ENCODE measurements around the gene CH25H.
"Not testable (repeated sequence)": the region's sequence is repeated elsewhere in the genome, so short reads cannot be mapped to it uniquely, and the experiment has no call there.

CH25H gene

DNA sequence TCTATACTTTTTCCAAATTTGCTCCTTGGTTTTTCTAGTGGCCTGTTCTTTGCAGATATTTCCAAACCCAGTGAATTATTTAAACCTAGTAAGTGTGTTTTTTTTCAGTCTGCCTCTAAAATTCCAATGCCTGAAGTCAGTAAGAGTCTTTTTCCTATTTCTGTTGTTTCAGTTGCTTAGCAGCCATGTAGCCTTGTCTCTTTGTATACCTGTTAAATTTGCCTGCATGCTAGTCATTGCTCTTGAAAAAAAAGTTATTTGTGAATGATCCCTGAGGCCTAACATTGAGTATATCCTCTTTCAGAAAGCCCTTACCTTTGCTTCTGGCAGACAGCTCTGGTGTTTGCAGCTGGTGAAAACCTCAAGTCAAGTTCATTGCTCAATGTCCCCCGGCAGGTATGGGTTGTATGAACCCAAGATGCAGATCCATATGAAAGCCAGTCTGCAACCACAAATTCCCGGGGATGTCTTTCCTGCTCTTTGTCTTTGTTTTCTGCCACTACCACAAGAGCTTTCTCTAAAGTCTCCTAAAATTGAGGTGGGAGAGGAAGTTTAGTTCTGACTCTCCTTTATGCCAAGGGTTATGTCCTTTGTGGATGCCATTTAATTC, 35.7 kb downstream of the CH25H start:
- no peak overlapping the region for H3K4me3 ChIP-seq (ENCODE audit: low read depth, low read length)
- H3K27ac ChIP-seq = no peak overlapping the region
- no peaks in the 10 kb centered on the region for H3K9me3 ChIP-seq (ENCODE audit: severe bottlenecking)
- TF ChIP-seq, protein P1, sequence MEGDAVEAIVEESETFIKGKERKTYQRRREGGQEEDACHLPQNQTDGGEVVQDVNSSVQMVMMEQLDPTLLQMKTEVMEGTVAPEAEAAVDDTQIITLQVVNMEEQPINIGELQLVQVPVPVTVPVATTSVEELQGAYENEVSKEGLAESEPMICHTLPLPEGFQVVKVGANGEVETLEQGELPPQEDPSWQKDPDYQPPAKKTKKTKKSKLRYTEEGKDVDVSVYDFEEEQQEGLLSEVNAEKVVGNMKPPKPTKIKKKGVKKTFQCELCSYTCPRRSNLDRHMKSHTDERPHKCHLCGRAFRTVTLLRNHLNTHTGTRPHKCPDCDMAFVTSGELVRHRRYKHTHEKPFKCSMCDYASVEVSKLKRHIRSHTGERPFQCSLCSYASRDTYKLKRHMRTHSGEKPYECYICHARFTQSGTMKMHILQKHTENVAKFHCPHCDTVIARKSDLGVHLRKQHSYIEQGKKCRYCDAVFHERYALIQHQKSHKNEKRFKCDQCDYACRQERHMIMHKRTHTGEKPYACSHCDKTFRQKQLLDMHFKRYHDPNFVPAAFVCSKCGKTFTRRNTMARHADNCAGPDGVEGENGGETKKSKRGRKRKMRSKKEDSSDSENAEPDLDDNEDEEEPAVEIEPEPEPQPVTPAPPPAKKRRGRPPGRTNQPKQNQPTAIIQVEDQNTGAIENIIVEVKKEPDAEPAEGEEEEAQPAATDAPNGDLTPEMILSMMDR (IDR thresholded peaks at IDR 0.05; ENCODE audit: low read depth, low read length) = no peak
- no peak for DNase-seq
- no peaks in the 10 kb centered on the region for H3K36me3 ChIP-seq
- no peaks in the 10 kb centered on the region for H3K27me3 ChIP-seq (ENCODE audit: insufficient read depth, low read depth, severe bottlenecking)

DNA sequence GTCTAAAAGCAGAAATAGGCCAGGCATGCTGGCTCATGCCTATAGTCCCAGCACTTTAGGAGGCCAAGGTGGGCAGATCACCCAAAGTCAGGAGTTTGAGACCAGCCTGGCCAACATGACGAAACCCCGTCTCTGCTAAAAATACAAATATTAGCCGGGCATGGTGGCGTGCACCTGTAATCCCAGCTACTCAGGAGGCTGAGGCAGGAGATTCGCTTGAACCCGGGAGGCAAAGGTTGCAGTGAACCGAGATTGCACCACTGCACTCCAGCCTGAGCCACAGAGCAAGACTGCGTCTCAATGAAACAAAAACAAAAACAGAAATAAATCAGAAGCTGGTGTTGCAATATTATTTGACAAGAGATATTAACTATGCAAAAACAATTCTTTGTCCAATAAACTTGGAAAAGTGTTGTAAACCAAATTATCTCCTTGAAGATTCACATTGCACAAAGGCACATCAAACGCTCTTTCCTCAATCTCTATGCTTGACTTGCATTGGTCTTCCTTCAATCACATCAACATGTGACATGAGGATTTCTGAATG, 38.7 kb downstream of the CH25H start:
- not testable (repeated sequence) for H3K4me3 ChIP-seq (ENCODE audit: low read depth, low read length); H3K27me3 ChIP-seq (ENCODE audit: insufficient read depth, low read depth, severe bottlenecking); H3K36me3 ChIP-seq; DNase-seq; H3K9me3 ChIP-seq (ENCODE audit: severe bottlenecking); H3K27ac ChIP-seq

DNA sequence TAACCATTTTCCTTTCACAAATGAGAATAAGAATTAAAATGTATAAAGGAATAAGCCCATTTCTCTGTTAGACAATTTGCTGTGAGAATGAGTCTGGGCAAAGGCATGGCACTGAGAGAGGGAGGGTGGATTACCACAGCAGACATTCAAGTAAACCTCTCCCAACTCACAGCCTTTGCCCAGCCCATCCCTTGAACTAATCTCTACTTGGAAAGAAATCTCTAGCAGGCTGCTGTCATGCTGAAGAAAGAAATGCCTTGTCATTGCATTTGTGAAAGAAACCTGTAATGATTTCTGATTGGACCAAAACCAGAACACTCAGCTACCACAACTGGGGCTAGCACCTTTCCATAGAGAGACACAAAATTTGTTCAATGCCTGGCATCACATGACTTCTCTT, 39.2 kb downstream of the CH25H start:
- Histone ChIP-seq H3K4me3 (ENCODE audit: low read depth, low read length) (no peak overlapping the region), H3K27me3 (ENCODE audit: insufficient read depth, low read depth, severe bottlenecking) (no peaks in the 10 kb centered on the region), H3K27ac (no peak overlapping the region), H3K36me3 (no peaks in the 10 kb centered on the region), H3K9me3 (ENCODE audit: severe bottlenecking) (no peaks in the 10 kb centered on the region)
- peak; percentile 12 for DNase-seq
- TF ChIP-seq, protein P1 (IDR thresholded peaks at IDR 0.05; ENCODE audit: low read depth, low read length) = no peak

DNA sequence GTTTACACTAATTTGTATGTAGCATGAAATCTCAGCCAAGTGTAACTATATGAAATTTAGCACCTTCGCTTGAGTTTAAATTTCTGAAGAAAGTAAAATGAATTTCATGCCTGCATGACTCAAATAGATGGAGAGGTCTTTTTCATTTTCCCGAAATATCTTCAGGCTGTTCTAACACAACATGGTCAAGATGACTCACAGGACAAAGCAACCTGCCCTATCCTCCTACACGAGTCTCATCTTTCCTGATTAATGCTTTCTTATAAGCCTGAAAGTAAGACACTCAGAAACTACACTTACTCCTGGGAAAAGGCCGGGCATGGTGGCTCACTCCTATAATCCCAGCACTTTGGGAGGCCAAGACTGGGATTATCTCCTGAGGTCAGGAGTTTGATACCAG, 41.2 kb downstream of the CH25H start:
- TF ChIP-seq, protein P1 (IDR thresholded peaks at IDR 0.05; ENCODE audit: low read depth, low read length) = no peak

DNA sequence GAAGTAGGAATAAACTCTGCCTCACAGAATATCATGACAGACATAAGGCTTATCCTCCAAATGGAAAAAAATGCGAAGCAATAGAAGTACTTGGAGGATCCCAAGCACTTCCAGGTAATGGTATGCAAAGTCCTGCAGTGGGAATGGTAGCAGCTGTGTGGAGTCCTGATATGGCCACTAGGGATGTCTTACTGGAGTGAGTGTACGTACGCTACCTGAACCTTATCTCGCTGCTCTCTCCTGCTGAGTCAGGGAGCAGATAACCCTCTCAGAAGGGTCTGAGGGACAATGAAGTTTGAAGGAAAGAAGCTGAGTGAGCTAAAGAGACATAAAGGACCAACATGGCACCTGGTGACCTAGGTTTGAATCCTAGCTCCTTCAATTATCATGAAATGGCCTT, 42.2 kb downstream of the CH25H start:
- TF ChIP-seq, protein P1 (IDR thresholded peaks at IDR 0.05; ENCODE audit: low read depth, low read length) = no peak
- no peak for DNase-seq

More for the DNA sequence above, 41.2 kb downstream of the CH25H start:
- H3K9me3 ChIP-seq (ENCODE audit: severe bottlenecking) = no peaks in the 10 kb centered on the region
- no peaks in the 10 kb centered on the region for H3K27me3 ChIP-seq (ENCODE audit: insufficient read depth, low read depth, severe bottlenecking)
- DNase-seq = no peak
- no peak overlapping the region for H3K27ac ChIP-seq
- no peaks in the 10 kb centered on the region for H3K36me3 ChIP-seq
- no peak overlapping the region for H3K4me3 ChIP-seq (ENCODE audit: low read depth, low read length)

DNA sequence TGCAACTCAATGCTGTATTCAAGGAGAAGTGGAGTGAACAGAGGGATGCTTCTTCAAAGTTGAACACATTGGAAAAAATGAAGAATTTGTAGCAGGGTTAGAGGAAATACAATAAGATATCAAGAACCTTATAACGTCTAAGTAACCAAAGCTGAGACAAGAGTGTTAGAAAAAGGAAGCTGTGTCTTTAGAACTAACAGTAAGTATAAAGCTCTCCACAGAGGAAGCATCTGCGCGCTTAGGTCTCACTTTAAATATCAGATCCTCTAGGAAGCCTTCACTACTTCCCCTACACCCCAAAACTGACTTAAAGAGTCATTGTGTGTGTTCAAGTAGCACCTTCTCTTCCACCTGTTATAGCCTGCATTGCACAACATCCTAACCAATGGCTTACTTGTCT, 43.0 kb downstream of the CH25H start:
- TF ChIP-seq, protein P1 (IDR thresholded peaks at IDR 0.05; ENCODE audit: low read depth, low read length) = no peak
- Histone ChIP-seq H3K27me3 (ENCODE audit: insufficient read depth, low read depth, severe bottlenecking) (no peaks in the 10 kb centered on the region), H3K4me3 (ENCODE audit: low read depth, low read length) (no peak overlapping the region), H3K36me3 (no peaks in the 10 kb centered on the region), H3K27ac (no peak overlapping the region), H3K9me3 (ENCODE audit: severe bottlenecking) (no peaks in the 10 kb centered on the region)
- no peak for DNase-seq

More for the DNA sequence above, 42.2 kb downstream of the CH25H start:
- Histone ChIP-seq H3K4me3 (ENCODE audit: low read depth, low read length) (no peak overlapping the region), H3K36me3 (no peaks in the 10 kb centered on the region), H3K9me3 (ENCODE audit: severe bottlenecking) (no peaks in the 10 kb centered on the region), H3K27ac (no peak overlapping the region), H3K27me3 (ENCODE audit: insufficient read depth, low read depth, severe bottlenecking) (no peaks in the 10 kb centered on the region)

Measured in WERI-Rb-1 (cell line).